ENCODE results near the gene SREBF2. TPM values are rescaled to one million over a fixed set of nuclear protein-coding genes. Genes with fewer than 3 reads are reported as not detected.

SREBF2 gene
- total and polyA plus RNA-seq, 2 donors (not counting 3 experiments of a cell fraction or from before 2014, with no cell fraction given) = 101 to 136 TPM

GRCh38 chr22:41844513-41844912, 11.6 kb downstream of the SREBF2 start:
- FAIRE-seq (no peak), DNase-seq (ENCODE audit: low read depth, low spot score) (no peak)
- H3K27me3 ChIP-seq (ENCODE audit: control insufficient read depth in 2 of 2, insufficient read depth in 2 of 2, low read length in 2 of 2) = no peaks in the 10 kb centered on the region
- no peak overlapping the region for H2AFZ ChIP-seq (ENCODE audit: low read depth, low read length)
- H3K9ac ChIP-seq (replicated peaks; ENCODE audit: extremely low read depth, insufficient read depth, low read length) = no peak overlapping the region
- no peak for TF ChIP-seq MYC (IDR thresholded peaks at IDR 0.05; ENCODE audit: low read depth, low read length)
- TF ChIP-seq POLR2A (IDR thresholded peaks at IDR 0.05; ENCODE audit: low read depth, low read length) = no peak
- TF ChIP-seq FOS (IDR thresholded peaks at IDR 0.05; ENCODE audit: borderline replicate concordance, insufficient read depth, low read length) = no peak
- no peak for TF ChIP-seq POLR2AphosphoS5 (IDR thresholded peaks at IDR 0.05; ENCODE audit: insufficient read depth, low read depth, low read length)
- TF ChIP-seq MAX (IDR thresholded peaks at IDR 0.05; ENCODE audit: insufficient read depth, insufficient read length) = no peak
- no peak for TF ChIP-seq JUN (IDR thresholded peaks at IDR 0.05; ENCODE audit: borderline replicate concordance, insufficient read depth, insufficient read length, low read depth)
- TF ChIP-seq GATA2 (IDR thresholded peaks at IDR 0.05; ENCODE audit: insufficient read depth, insufficient read length, low read depth, low read length) = no peak
- TF ChIP-seq CTCF (IDR thresholded peaks at IDR 0.05; ENCODE audit: extremely low read depth in 1 of 2, insufficient read depth in 1 of 2, low read depth in 1 of 2, low read length in 2 of 2) = no peak
- no peak for TF ChIP-seq EZH2 (IDR thresholded peaks at IDR 0.05; ENCODE audit: borderline replicate concordance, low read depth, low read length, severe bottlenecking)
- H3K4me3 ChIP-seq (replicated peaks in 1 of 3; ENCODE audit: insufficient read depth in 1 of 3, low read depth in 1 of 3, low read length in 3 of 3) = no peak overlapping the region
- dilution Hi-C loops (cut with MboI; ENCODE audit: extremely low pct_ligation_motif_present, low sequenced_read_pairs) = no loop called here
- H3K9me1 ChIP-seq (replicated peaks; ENCODE audit: control insufficient read depth, extremely low read depth, insufficient read depth, low read length) = no peaks in the 10 kb centered on the region
- peaks cover 0 to 6% of the 10 kb centered on the region in 2 experiments for H3K36me3 ChIP-seq (ENCODE audit: control insufficient read depth in 2 of 2, extremely low read depth in 1 of 2, insufficient read depth in 2 of 2, low read length in 2 of 2)
- H4K20me1 ChIP-seq (replicated peaks; ENCODE audit: control insufficient read depth, extremely low read depth, insufficient read depth, low read length) = peaks cover 4% of the 10 kb centered on the region
- POLR2A ChIA-PET = no interaction called here
- H3K9me3 ChIP-seq (replicated peaks; ENCODE audit: control insufficient read depth, insufficient read depth, low read length) = no peaks in the 10 kb centered on the region
- intact Hi-C loops (cut with micrococcal nuclease) = no loop called here
- H3K4me1 ChIP-seq (ENCODE audit: control insufficient read depth, extremely low read depth, insufficient read depth, low read length) = peaks cover 13% of the 10 kb centered on the region
- no TSS peak for BruUV-seq (replicated peaks)
- no peak overlapping the region for H3K4me2 ChIP-seq (ENCODE audit: insufficient read depth, low read length)
- CTCF ChIA-PET = interaction anchor here (1.1 kb wide), 1 partner anchor 97 kb away, joined by 3 read pairs; no protein-coding TSS in a partner anchor
- H3K27ac ChIP-seq (ENCODE audit: insufficient read depth, low read depth, low read length) = no peak overlapping the region
- H3K79me2 ChIP-seq (ENCODE audit: control insufficient read depth, insufficient read depth, low read length) = peaks cover 95% of the 10 kb centered on the region

Data from endothelial cell of umbilical vein (primary cell).